Measurements from ENCODE around the gene ZNF786.

DNA sequence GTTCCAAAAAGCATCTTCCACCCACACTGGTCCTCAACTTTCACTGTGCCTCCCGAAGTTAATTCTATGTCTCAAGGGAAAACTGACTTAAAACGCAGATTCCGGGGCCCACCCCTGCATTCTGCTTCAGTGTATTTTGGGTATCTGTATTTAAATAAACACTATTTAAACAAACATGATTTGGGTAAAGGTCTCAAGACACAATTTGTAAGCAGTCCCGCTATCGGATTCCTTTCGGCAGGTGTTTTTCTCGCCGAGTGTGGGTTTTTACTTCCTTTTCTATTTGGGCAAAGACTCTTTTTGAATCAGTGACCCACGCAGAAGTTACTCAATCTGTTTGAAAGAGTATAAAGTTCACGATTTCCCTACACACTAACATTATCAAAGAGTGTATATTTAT is 63.5 kb downstream of the ZNF786 start:
- TF ChIP-seq SUZ12 (IDR thresholded peaks at IDR 0.05; ENCODE audit: extremely low read depth, insufficient read depth, insufficient read length) (no peak), ZNF274 (IDR thresholded peaks at IDR 0.05; ENCODE audit: low read depth, low read length) (no peak), YY1 (IDR thresholded peaks at IDR 0.05; ENCODE audit: insufficient read depth, insufficient read length) (no peak)
